HAP-1 (cell line): ENCODE data around the gene SSX3.
"Not testable (repeated sequence)": the region's sequence is repeated elsewhere in the genome, so short reads cannot be mapped to it uniquely, and the experiment has no call there.

Experiments used
- DNase-seq, 2 experiments: peaks; one replicate each; pipeline ENCODE4 v3.0.0-alpha.2; 2016 to 2020; ENCODE audit warnings: low spot score in 2 of 2
- H3K27me3 ChIP-seq: fragments of 250-450 bp; sonication (Bioruptor Pico); 2 replicates; pipeline ENCODE4 v1.5.1; 2020; ENCODE audit warnings: low read depth, mild to moderate bottlenecking, moderate library complexity
- H3K36me3 ChIP-seq: fragments of 250-450 bp; sonication (Bioruptor Pico); replicated peaks from 2 replicates; pipeline ENCODE4 v1.5.1; 2020; ENCODE audit warnings: mild to moderate bottlenecking
- H3K4me1 ChIP-seq: fragments of 250-450 bp; sonication (Bioruptor Pico); 2 replicates; pipeline ENCODE4 v1.5.1; 2020; ENCODE audit warnings: mild to moderate bottlenecking
- H3K4me3 ChIP-seq: fragments of 250-450 bp; sonication (Bioruptor Pico); 2 replicates; pipeline ENCODE4 v1.5.1; 2020; ENCODE audit warnings: mild to moderate bottlenecking, moderate library complexity
- H3K9me3 ChIP-seq: fragments of 250-450 bp; sonication (Bioruptor Pico); 2 replicates; pipeline ENCODE4 v1.5.1; 2020; ENCODE audit warnings: mild to moderate bottlenecking, moderate library complexity
- in situ Hi-C: fragments of 300-500 bp; cut with MboI; formaldehyde crosslinking; loops from 3 replicates; pipeline ENCODE4 v1.14.3; 2020; ENCODE audit warnings: low sequenced_read_pairs, inconsistent platforms, mixed read lengths

Gene SSX3

GRCh38 chrX:48356315-48357094 is at the start of gene SSX3:
SSX3 (minus strand) TSS chrX:48356703; CDS start chrX:48355249, 1,454 bp downstream.
- not testable (repeated sequence) for H3K9me3 ChIP-seq, H3K4me3 ChIP-seq, H3K4me1 ChIP-seq, DNase-seq, H3K36me3 ChIP-seq, H3K27me3 ChIP-seq
- in situ Hi-C loops = loop anchor here (25.0 kb wide), 1 partner anchor 94 kb away; the partner anchor contains the start of gene SSX1

GRCh38 chrX:48397825-48398224 is 41.3 kb upstream of the SSX3 start:
- in situ Hi-C loops, DNase-seq, H3K9me3 ChIP-seq: not testable (repeated sequence)

GRCh38 chrX:48396931-48397330 is 40.4 kb upstream of the SSX3 start:
- H3K4me1 ChIP-seq, H3K4me3 ChIP-seq, H3K27me3 ChIP-seq, in situ Hi-C loops, H3K9me3 ChIP-seq, H3K36me3 ChIP-seq, DNase-seq: not testable (repeated sequence)

More at GRCh38 chrX:48397825-48398224, 41.3 kb upstream of the SSX3 start:
- not testable (repeated sequence) for H3K36me3 ChIP-seq, H3K4me3 ChIP-seq, H3K4me1 ChIP-seq, H3K27me3 ChIP-seq

- H3K4me1 ChIP-seq, H3K4me3 ChIP-seq, H3K9me3 ChIP-seq, DNase-seq, in situ Hi-C loops, H3K27me3 ChIP-seq, H3K36me3 ChIP-seq: not testable (repeated sequence)
These were observed 26.7 kb upstream of the SSX3 start, which contains the start of gene SSX4 for GRCh38 chrX:48383239-48383638. SSX4 (plus strand) TSS chrX:48383539; CDS start chrX:48384054, 515 bp downstream.

- not testable (repeated sequence) for DNase-seq, H3K27me3 ChIP-seq
- in situ Hi-C loops = loop anchor here (25.0 kb wide), 1 partner anchor 108 kb away; the partner anchor contains the start of gene SSX1
These were observed 13.9 kb upstream of the SSX3 start for GRCh38 chrX:48370408-48370807.

GRCh38 chrX:48367717-48368408 is 11.4 kb upstream of the SSX3 start:
- in situ Hi-C loops = loop anchor here (25.0 kb wide), 1 partner anchor 106 kb away; the partner anchor contains the start of gene SSX1
- H3K36me3 ChIP-seq, H3K9me3 ChIP-seq, DNase-seq, H3K4me1 ChIP-seq, H3K27me3 ChIP-seq, H3K4me3 ChIP-seq: not testable (repeated sequence)

More at GRCh38 chrX:48370408-48370807, 13.9 kb upstream of the SSX3 start:
- not testable (repeated sequence) for H3K9me3 ChIP-seq, H3K4me3 ChIP-seq, H3K36me3 ChIP-seq, H3K4me1 ChIP-seq

GRCh38 chrX:48359281-48359680 is 2.8 kb upstream of the SSX3 start:
- in situ Hi-C loops = loop anchor here (25.0 kb wide), 1 partner anchor 97 kb away; the partner anchor contains the start of gene SSX1
- not testable (repeated sequence) for H3K9me3 ChIP-seq, H3K4me1 ChIP-seq, H3K27me3 ChIP-seq, H3K4me3 ChIP-seq, H3K36me3 ChIP-seq, DNase-seq

GRCh38 chrX:48357681-48358080 is 1.2 kb upstream of the SSX3 start:
- Histone ChIP-seq H3K9me3 (no peaks in the 10 kb centered on the region), H3K36me3 (no peaks in the 10 kb centered on the region), H3K27me3 (no peaks in the 10 kb centered on the region; the same call in 1 of the 2 replicates), H3K4me1 (no peaks in the 10 kb centered on the region), H3K4me3 (no peak overlapping the region)
- in situ Hi-C loops = loop anchor here (25.0 kb wide), 1 partner anchor 95 kb away; the partner anchor contains the start of gene SSX1
- DNase-seq = no peak

- DNase-seq, H3K4me3 ChIP-seq, H3K4me1 ChIP-seq, H3K9me3 ChIP-seq, H3K27me3 ChIP-seq, in situ Hi-C loops, H3K36me3 ChIP-seq: not testable (repeated sequence)
These were observed 10.4 kb downstream of the SSX3 start for GRCh38 chrX:48346059-48346458.

GRCh38 chrX:48313996-48314395 is 42.5 kb downstream of the SSX3 start:
- in situ Hi-C loops, DNase-seq, H3K4me3 ChIP-seq, H3K4me1 ChIP-seq, H3K27me3 ChIP-seq, H3K9me3 ChIP-seq, H3K36me3 ChIP-seq: not testable (repeated sequence)

GRCh38 chrX:48306175-48306574 is 50.3 kb downstream of the SSX3 start:
- peaks cover 3% of the 10 kb centered on the region; the same call in 1 of the 2 replicates for H3K27me3 ChIP-seq

More at GRCh38 chrX:48306175-48306574, 50.3 kb downstream of the SSX3 start:
- Histone ChIP-seq H3K4me1 (no peaks in the 10 kb centered on the region), H3K9me3 (no peaks in the 10 kb centered on the region), H3K36me3 (no peaks in the 10 kb centered on the region), H3K4me3 (no peak overlapping the region)
- no peak for DNase-seq
- in situ Hi-C loops = no loop called here
